Islet precursor cell (in vitro differentiated cells): Measurements from ENCODE around the gene SV2C.
"Not testable (repeated sequence)": the region's sequence is repeated elsewhere in the genome, so short reads cannot be mapped to it uniquely, and the experiment has no call there.

Experiments
- DNase-seq: peaks from one replicate; pipeline ENCODE4 v3.0.0-alpha.2; 2018

The SV2C gene

GRCh38 chr5:76257897-76258296 is 174.7 kb downstream of the SV2C start:
- DNase-seq, result no peak

- no peak for DNase-seq
These were observed 181.5 kb downstream of the SV2C start for GRCh38 chr5:76264681-76265080.

- no peak for DNase-seq
These were observed 186.2 kb downstream of the SV2C start for GRCh38 chr5:76269259-76269931.

GRCh38 chr5:76269932-76270610 is 186.9 kb downstream of the SV2C start:
- no peak for DNase-seq

GRCh38 chr5:76271836-76272235 is 188.7 kb downstream of the SV2C start:
- DNase-seq, result peak; percentile 63

- DNase-seq, result peak; percentile 64
These were observed 190.2 kb downstream of the SV2C start for GRCh38 chr5:76273206-76273885.

GRCh38 chr5:76274571-76274970 is 191.4 kb downstream of the SV2C start:
- no peak for DNase-seq

- DNase-seq, result no peak
These were observed 194.6 kb downstream of the SV2C start for GRCh38 chr5:76277736-76278135.

GRCh38 chr5:76278261-76278789 is 195.1 kb downstream of the SV2C start:
- no peak for DNase-seq

GRCh38 chr5:76280494-76280893 is 197.3 kb downstream of the SV2C start:
- no peak for DNase-seq

- DNase-seq, result no peak
These were observed 200.5 kb downstream of the SV2C start for GRCh38 chr5:76283670-76284069.

- DNase-seq, result no peak
These were observed 206.5 kb downstream of the SV2C start for GRCh38 chr5:76289692-76290091.

GRCh38 chr5:76290321-76290757 is 207.2 kb downstream of the SV2C start:
- no peak for DNase-seq

- DNase-seq, result no peak
These were observed 208.3 kb downstream of the SV2C start for GRCh38 chr5:76291305-76292077.

- DNase-seq, result no peak
These were observed 209.6 kb downstream of the SV2C start for GRCh38 chr5:76292620-76293322.

- no peak for DNase-seq
These were observed 211.4 kb downstream of the SV2C start for GRCh38 chr5:76294573-76294972.

GRCh38 chr5:76298852-76299251 is 215.7 kb downstream of the SV2C start:
- no peak for DNase-seq

GRCh38 chr5:76299592-76299991 is 216.4 kb downstream of the SV2C start:
- no peak for DNase-seq

GRCh38 chr5:76301932-76302331 is 218.7 kb downstream of the SV2C start:
- DNase-seq, result not testable (repeated sequence)

GRCh38 chr5:76302661-76303060 is 219.5 kb downstream of the SV2C start:
- not testable (repeated sequence) for DNase-seq

- peak; percentile 93 for DNase-seq
These were observed 220.7 kb downstream of the SV2C start for GRCh38 chr5:76303921-76304320.

GRCh38 chr5:76305269-76305668 is 222.1 kb downstream of the SV2C start:
- no peak for DNase-seq
